Epithelial cell of prostate (primary cell): Measurements from ENCODE around the gene CLEC7A.

Experiments used
- DNase-seq: peaks from one replicate; pipeline ENCODE4 v3.0.0-alpha.2; 2011; ENCODE audit warnings: low read depth, low spot score
- H3K27ac ChIP-seq: fragments of 450-650 bp; 2 replicates; pipeline ENCODE4 v1.5.1; 2017; ENCODE audit warnings: mild to moderate bottlenecking

Gene CLEC7A

GRCh38 chr12:10130042-10130441 is at the start of gene CLEC7A:
Gene CLEC7A (minus strand): TSS chr12:10130199. CDS start chr12:10130082, 117 bp downstream.
- no peak within 1 kb of the TSS for H3K27ac ChIP-seq
- DNase-seq = peak; percentile 20

- H3K27ac ChIP-seq = no peak overlapping the region
- DNase-seq = no peak
Observed at GRCh38 chr12:10179776-10180181, 49.8 kb upstream of the CLEC7A start.

- DNase-seq = no peak
- H3K27ac ChIP-seq = no peak within 1 kb of the TSS
Observed at GRCh38 chr12:10178821-10179220, 48.8 kb upstream of the CLEC7A start, which contains the start of gene TMEM52B. Gene TMEM52B (plus strand): TSS chr12:10179032. CDS start chr12:10179575, 543 bp downstream.

DNA sequence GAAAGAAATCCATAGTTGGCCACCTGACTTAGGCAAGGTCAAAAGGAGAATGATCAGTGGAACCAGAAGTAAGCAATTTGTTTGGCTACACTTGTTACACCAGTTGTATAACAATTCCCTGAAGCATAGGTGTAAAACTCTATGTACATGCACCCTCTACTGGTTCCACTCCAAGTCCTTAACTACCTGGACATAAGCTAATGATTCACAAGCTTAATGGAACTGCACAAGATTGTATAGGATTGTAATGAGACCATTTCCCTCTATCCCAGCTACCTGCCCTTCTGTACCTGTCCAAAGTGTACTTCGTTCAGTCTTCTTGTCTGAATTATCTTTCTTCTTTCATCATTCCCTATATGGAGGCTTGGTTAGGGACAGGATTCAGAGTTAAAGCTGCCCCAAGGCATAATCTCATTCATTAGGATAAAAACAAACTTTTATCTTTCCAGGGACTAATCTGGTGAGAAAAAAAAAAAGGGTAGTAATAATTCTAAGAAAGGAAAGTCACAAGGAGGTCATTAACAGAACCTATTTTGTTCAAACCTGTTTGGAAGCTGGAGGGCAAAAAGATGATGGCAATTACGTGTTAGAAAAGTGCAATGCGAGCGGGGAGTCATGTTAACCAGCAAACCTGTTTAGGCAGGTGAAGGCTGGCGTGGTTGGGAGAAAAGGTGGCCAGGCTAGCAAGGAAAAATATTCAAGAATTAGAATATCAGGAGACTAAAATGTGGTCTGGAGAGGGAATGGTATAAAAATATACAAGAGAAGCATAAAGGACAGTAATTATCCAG is 46.0 kb upstream of the CLEC7A start:
- H3K27ac ChIP-seq = peak overlapping the region; percentile 89
- peak; percentile 71 for DNase-seq

GRCh38 chr12:10174986-10175614 is 45.1 kb upstream of the CLEC7A start:
- no peak for DNase-seq
- H3K27ac ChIP-seq = peak overlapping the region; percentile 89

DNA sequence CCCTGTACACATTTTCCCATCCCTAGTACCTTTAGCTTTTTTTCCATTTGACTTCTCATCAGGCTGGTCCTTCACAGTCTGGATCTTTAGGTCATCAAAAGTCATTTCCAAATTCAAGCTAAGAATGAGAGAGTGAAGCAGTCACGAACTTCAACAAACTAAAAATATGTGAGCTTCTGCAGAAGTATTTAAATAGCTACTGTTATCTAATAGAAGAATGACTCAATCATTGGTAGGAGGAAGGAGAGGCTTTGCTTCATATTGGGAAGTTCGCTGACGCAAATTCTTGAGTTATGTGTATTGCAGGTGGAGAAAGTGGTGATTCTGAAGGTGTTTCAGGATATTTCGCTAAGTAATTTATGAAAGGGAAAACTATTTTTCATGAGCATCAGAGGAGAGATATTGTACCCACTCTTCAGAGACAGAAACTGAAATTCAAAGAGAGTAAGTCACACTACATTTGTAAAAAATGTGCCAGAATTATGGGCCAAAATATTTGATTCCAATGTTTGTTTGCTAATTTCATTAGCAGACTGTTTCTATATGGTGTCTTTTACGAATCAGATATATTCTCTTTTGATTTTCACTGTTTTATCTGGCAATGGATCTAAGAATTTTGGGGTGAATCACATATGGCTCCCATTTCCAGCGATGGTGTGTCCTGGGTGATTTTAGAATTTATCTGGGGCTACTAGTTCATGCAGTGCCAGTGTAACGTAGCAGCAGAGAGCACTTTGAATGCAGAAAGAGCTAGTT is 42.2 kb upstream of the CLEC7A start, which contains the start of gene OLR1:
Gene OLR1 (minus strand): TSS at position 160 of the 756 bp plus-strand sequence. CDS start 55 bp downstream, at position 105.
- H3K27ac ChIP-seq = no peak within 1 kb of the TSS
- no peak for DNase-seq

- no peak for DNase-seq
- no peak overlapping the region for H3K27ac ChIP-seq
Observed at GRCh38 chr12:10170216-10170615, 40.2 kb upstream of the CLEC7A start.

GRCh38 chr12:10169104-10169503 is 39.1 kb upstream of the CLEC7A start:
- H3K27ac ChIP-seq = no peak overlapping the region
- DNase-seq = no peak

DNA sequence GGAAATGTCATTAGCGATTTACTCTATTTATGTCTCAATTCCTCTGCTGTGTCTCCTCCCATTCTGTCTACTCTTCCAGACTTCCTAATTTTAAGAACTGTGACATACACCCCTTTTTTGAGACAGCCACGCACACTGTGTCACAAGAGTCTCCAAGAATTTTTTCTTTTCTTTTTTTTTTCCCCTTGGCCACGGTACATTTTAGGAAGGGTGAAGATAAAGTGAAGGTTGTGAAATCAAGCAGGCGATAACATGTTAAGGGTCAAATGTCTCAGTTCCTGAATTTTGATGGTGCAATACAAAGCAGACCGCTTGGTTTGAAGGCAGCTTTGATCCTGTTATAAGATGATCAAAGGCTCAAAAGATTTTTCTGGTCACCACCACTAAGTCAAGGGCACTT is 37.6 kb upstream of the CLEC7A start:
- no peak for DNase-seq

GRCh38 chr12:10165421-10165820 is 35.4 kb upstream of the CLEC7A start:
- H3K27ac ChIP-seq = no peak overlapping the region
- no peak for DNase-seq

More for the DNA sequence above, 37.6 kb upstream of the CLEC7A start:
- H3K27ac ChIP-seq = no peak overlapping the region

GRCh38 chr12:10163084-10163483 is 33.1 kb upstream of the CLEC7A start:
- DNase-seq = no peak
- H3K27ac ChIP-seq = no peak overlapping the region

GRCh38 chr12:10160617-10161385 is 30.8 kb upstream of the CLEC7A start:
- DNase-seq = no peak
- H3K27ac ChIP-seq = no peak overlapping the region

GRCh38 chr12:10159280-10159679 is 29.3 kb upstream of the CLEC7A start:
- H3K27ac ChIP-seq = no peak overlapping the region
- DNase-seq = no peak

GRCh38 chr12:10158406-10158805 is 28.4 kb upstream of the CLEC7A start:
- no peak overlapping the region for H3K27ac ChIP-seq
- DNase-seq = no peak

GRCh38 chr12:10155966-10156365 is 26.0 kb upstream of the CLEC7A start:
- H3K27ac ChIP-seq = no peak overlapping the region
- DNase-seq = no peak

DNA sequence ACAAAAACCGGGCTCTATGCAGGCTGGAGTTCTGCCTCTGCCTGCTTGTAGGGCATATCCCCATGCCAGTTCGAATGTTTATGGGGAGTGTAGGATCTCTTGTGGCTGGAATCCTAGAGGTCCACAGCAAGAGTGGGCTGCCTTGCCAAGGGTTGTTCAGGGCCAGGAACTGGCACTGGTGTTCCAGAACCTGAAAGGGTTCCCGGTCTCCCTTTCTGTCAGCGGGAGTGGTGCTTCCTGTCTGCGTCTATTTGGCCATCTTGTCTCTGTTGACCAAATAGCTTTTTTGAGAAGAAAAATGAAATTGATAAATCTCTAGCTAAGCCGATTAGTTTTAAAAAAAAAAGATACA is 24.1 kb upstream of the CLEC7A start:
- DNase-seq = no peak
- no peak overlapping the region for H3K27ac ChIP-seq

DNA sequence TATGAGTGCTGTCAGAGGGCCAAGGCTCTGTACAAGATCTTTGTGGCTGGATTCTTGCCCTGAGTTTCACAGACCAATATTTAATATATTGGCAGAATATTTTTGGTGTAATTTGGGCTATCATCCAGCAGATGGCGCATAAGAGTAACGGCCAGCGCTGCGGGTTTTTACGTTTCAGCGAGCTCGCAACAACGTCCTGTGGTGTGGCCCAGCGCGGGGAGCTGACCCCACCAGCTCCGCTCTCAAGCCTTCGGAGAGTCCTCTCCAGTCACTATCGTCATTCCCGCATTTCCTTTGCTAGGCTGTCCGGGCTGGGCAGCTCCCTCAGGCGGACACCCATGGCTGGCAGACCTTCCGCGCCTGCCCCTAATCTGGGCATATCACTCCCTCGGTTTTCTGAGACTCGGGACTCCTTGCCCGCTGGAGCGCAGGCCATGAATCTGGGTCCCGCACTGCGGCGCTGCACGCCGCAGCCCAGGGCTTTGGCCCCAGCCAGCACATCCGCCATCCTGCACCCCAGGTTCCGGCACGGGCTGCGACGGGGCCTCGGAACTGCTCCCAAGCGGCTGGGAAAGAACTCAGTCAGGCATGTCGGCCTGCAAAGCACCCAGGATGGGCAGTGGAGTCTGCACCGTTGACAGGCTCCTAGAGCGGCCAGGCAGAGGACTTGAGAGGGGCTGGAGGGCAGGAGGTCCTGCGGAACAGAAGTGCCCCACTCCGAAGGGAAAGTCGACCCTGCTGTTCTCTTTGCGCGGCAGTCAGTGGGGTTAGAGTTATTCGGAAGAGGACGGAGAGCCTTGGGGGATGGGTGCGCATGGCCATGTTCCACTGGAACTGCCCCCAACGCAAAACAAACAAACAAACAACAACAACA is 23.5 kb upstream of the CLEC7A start:
- H3K27ac ChIP-seq = no peak overlapping the region
- DNase-seq = no peak

DNA sequence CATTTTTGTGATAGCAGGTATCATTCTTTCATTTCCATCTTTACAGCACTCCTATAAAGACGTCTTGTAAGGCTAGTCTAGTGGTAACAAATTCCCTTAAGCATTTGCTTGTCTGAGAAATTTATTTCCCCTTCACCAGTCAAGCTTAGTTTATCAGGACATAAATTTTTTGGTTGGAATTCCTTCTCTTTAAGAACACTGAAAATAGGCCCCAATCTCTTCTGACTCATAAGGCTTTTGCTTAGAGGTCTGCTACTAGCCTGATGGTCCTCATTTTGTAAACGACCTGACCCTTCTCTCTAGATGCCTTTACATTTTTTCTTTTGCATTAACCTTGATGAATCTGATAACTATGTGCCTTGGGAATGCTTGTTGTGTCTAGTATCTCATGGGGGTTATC is 21.6 kb upstream of the CLEC7A start:
- no peak for DNase-seq
- H3K27ac ChIP-seq = no peak overlapping the region

DNA sequence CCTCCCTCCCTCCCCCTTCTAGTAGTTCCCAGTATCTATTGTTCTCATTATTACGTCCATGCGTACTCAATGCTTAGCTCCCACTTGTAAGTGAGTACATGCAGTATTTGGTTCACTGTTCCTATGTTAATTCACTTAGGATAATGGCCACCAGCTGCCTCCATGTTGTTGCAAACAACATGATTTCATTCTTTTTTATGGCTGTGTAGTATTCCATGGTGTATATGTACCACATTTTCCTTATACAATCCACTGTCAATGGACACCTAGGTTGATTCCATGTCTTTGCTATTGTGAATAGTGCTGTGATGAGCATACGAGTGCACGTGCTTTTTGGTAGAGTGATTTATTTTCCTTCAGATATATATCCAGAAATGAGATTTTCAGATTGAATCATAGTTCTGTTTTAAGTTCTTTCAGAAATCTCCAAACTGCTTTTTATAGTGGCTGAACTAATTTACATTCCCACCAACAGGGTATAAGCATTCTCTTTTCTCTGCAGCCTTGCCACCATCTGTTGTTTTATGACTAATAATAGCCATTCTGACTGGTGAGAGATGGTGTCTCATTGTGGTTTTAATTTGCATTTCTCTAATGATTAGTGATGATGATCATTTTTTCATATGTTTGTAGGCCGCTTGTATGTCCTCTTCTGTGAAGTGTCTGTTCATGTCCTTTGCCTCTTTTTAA is 17.9 kb upstream of the CLEC7A start:
- DNase-seq = no peak
- H3K27ac ChIP-seq = no peak overlapping the region
